Activated naive CD4-positive, alpha-beta T cell treated with anti-CD3 and anti-CD28 coated beads, Interleukin-2, amount 50 U/mL, for 24 hours (primary cell): ENCODE measurements around the gene ANKS1A.
A peak's percentile ranks its signal among the peaks of the same experiment; 100 is the strongest.
"Not testable (repeated sequence)": the region's sequence is repeated elsewhere in the genome, so short reads cannot be mapped to it uniquely, and the experiment has no call there.

ENCODE experiments used
- H3K27ac Mint-ChIP-seq: one replicate; pipeline ENCODE4 v1.8.0; 2021; ENCODE audit warnings: mild to moderate bottlenecking, mixed read lengths
- H3K27me3 Mint-ChIP-seq: one replicate; pipeline ENCODE4 v1.8.0; 2021; ENCODE audit warnings: mixed read lengths
- H3K36me3 Mint-ChIP-seq: one replicate; pipeline ENCODE4 v1.8.0; 2021; ENCODE audit warnings: mixed read lengths
- H3K4me1 Mint-ChIP-seq: one replicate; pipeline ENCODE4 v1.8.0; 2021; ENCODE audit warnings: mixed read lengths
- H3K4me3 Mint-ChIP-seq: one replicate; pipeline ENCODE4 v1.8.0; 2021; ENCODE audit warnings: mild to moderate bottlenecking, mixed read lengths
- H3K9me3 Mint-ChIP-seq: one replicate; pipeline ENCODE4 v1.8.0; 2021; ENCODE audit warnings: mixed read lengths

Gene ANKS1A

GRCh38 chr6:35128496-35128895 is 239.4 kb downstream of the ANKS1A start:
- H3K4me1 Mint-ChIP-seq: no peaks in the 10 kb centered on the region
- H3K27ac Mint-ChIP-seq: no peak overlapping the region
- no peak overlapping the region for H3K4me3 Mint-ChIP-seq
- H3K27me3 Mint-ChIP-seq: peaks cover 5% of the 10 kb centered on the region
- no peaks in the 10 kb centered on the region for H3K36me3 Mint-ChIP-seq
- H3K9me3 Mint-ChIP-seq: no peaks in the 10 kb centered on the region

- H3K36me3 Mint-ChIP-seq: no peaks in the 10 kb centered on the region
- H3K4me1 Mint-ChIP-seq: peaks cover 11% of the 10 kb centered on the region
- no peaks in the 10 kb centered on the region for H3K27me3 Mint-ChIP-seq
- no peak overlapping the region for H3K4me3 Mint-ChIP-seq
- no peaks in the 10 kb centered on the region for H3K9me3 Mint-ChIP-seq
- no peak overlapping the region for H3K27ac Mint-ChIP-seq
These were observed 247.1 kb downstream of the ANKS1A start for GRCh38 chr6:35136185-35136584.

- not testable (repeated sequence) for H3K27me3 Mint-ChIP-seq, H3K36me3 Mint-ChIP-seq, H3K4me3 Mint-ChIP-seq, H3K27ac Mint-ChIP-seq, H3K9me3 Mint-ChIP-seq
- H3K4me1 Mint-ChIP-seq: peaks cover 15% of the 10 kb centered on the region
These were observed 249.1 kb downstream of the ANKS1A start for GRCh38 chr6:35138191-35138590.

- no peaks in the 10 kb centered on the region for H3K9me3 Mint-ChIP-seq
- no peak overlapping the region for H3K4me3 Mint-ChIP-seq
- H3K36me3 Mint-ChIP-seq: no peaks in the 10 kb centered on the region
- peaks cover 15% of the 10 kb centered on the region for H3K4me1 Mint-ChIP-seq
- peaks cover 2% of the 10 kb centered on the region for H3K27me3 Mint-ChIP-seq
- H3K27ac Mint-ChIP-seq: no peak overlapping the region
These were observed 250.4 kb downstream of the ANKS1A start for GRCh38 chr6:35139470-35139869.

- no peaks in the 10 kb centered on the region for H3K9me3 Mint-ChIP-seq
- H3K4me3 Mint-ChIP-seq: peak overlapping the region; percentile 61
- H3K36me3 Mint-ChIP-seq: no peaks in the 10 kb centered on the region
- no peak overlapping the region for H3K27ac Mint-ChIP-seq
- H3K27me3 Mint-ChIP-seq: peaks cover 2% of the 10 kb centered on the region
- H3K4me1 Mint-ChIP-seq: peaks cover 15% of the 10 kb centered on the region
These were observed 251.0 kb downstream of the ANKS1A start for GRCh38 chr6:35139924-35140638.

GRCh38 chr6:35140639-35141006 is 251.6 kb downstream of the ANKS1A start:
- no peaks in the 10 kb centered on the region for H3K36me3 Mint-ChIP-seq
- peak overlapping the region; percentile 61 for H3K4me3 Mint-ChIP-seq
- H3K4me1 Mint-ChIP-seq: peaks cover 15% of the 10 kb centered on the region
- peaks cover 2% of the 10 kb centered on the region for H3K27me3 Mint-ChIP-seq
- no peaks in the 10 kb centered on the region for H3K9me3 Mint-ChIP-seq
- no peak overlapping the region for H3K27ac Mint-ChIP-seq
